ENCODE data around the gene INTS1. TPM values are rescaled to one million over a fixed set of nuclear protein-coding genes. Genes with fewer than 3 reads are reported as not detected.

Gene INTS1
- polyA plus RNA-seq, 3 donors, result 5.5 to 64.3 (median 7.3) TPM

- Histone ChIP-seq H3K4me3 (replicated peaks in 1 of 3; ENCODE audit: low read depth in 2 of 3, low read length in 3 of 3) (no peak overlapping the region), H3K27me3 (ENCODE audit: control insufficient read depth in 2 of 2, insufficient read depth in 2 of 2, low read length in 2 of 2) (no peaks in the 10 kb centered on the region), H3K9ac (ENCODE audit: insufficient read depth, low read length, poor library complexity, severe bottlenecking) (no peak overlapping the region), H3K79me2 (ENCODE audit: insufficient read depth, low read length) (no peaks in the 10 kb centered on the region), H3K27ac (ENCODE audit: low read depth in 1 of 2, low read length in 2 of 2) (no peak overlapping the region), H3K4me2 (replicated peaks; ENCODE audit: extremely low read depth, low read length, poor library complexity, severe bottlenecking) (no peak overlapping the region), H2AFZ (ENCODE audit: insufficient read depth, low read depth, low read length, poor library complexity, severe bottlenecking) (no peak overlapping the region), H3K9me3 (replicated peaks in 1 of 2; ENCODE audit: control insufficient read depth in 1 of 2, insufficient read depth in 1 of 2, low read length in 2 of 2) (no peaks in the 10 kb centered on the region), H4K20me1 (ENCODE audit: insufficient read depth, low read length) (peaks cover 13% of the 10 kb centered on the region), H3K4me1 (ENCODE audit: control insufficient read depth in 1 of 2, insufficient read depth in 2 of 2, low read length in 2 of 2) (no peaks in the 10 kb centered on the region), H3K36me3 (replicated peaks in 1 of 2; ENCODE audit: control insufficient read depth in 1 of 2, insufficient read depth in 2 of 2, low read length in 2 of 2) (peaks cover 61 to 64% of the 10 kb centered on the region in 2 donors)
- DNase-seq, result no peak
- Mint-ChIP-seq H3K27me3 (ENCODE audit: low read depth in 3 of 3) (peaks cover 0 to 2% (median 0%) of the 10 kb centered on the region in 3 donors), H3K27ac (no peak overlapping the region), H3K4me3 (no peak overlapping the region), H3K36me3 (peaks cover 23 to 50% of the 10 kb centered on the region in 2 donors), H3K9me3 (no peaks in the 10 kb centered on the region), H3K4me1 (peaks cover 2% of the 10 kb centered on the region)
- intact Hi-C loops (cut with micrococcal nuclease), result loop anchor here in 1 of 2 donors (5.0 kb wide), 2 partner anchors 39 to 244 kb away; no protein-coding TSS in a partner anchor
- no peak for TF ChIP-seq CTCF (IDR thresholded peaks at IDR 0.05)
- WGBS (ENCODE audit: insufficient coverage), result 99% methylated on average over 21 of the region's 21 CpGs
These were observed 33.3 kb downstream of the INTS1 start for GRCh38 chr7:1470901-1471300.

DNA sequence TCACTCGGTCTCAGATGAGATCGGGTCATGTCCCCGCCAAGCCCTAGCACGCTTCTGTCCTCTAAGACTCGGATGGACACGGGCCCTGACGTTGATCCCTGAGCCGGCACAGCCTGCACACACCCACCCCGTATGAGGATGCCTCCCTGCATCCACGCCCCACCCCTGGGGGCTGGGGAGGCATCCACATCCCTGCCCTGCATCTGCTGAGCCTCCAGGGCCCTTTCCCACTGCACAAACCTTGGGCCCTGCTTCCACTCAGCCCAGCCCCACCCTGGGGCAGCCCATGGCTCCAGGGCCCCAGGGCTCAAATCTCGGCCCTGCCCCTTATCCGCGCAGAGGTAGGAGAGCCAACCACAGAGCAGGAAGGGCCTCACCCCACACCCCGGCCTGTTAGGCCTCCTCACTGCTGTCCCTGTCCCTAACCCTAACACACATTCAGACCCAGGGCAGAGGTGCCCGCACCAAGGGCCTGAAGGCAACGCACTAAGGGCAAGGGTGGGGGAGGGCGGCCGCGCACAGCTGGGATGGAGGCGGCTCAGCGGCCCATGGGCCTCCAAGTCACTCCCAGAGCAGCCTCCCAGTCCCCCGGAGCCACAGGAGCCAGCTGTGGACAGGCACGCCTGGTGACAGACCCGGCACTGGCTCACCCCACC lies 35.4 kb downstream of the INTS1 start:
- H3K4me2 ChIP-seq (replicated peaks; ENCODE audit: extremely low read depth, low read length, poor library complexity, severe bottlenecking), result no peak overlapping the region
- Mint-ChIP-seq H3K27ac (no peak overlapping the region), H3K27me3 (ENCODE audit: low read depth in 3 of 3) (no peaks in the 10 kb centered on the region), H3K4me1 (peaks cover 2% of the 10 kb centered on the region), H3K4me3 (no peak overlapping the region), H3K36me3 (peaks cover 17 to 33% of the 10 kb centered on the region in 2 donors), H3K9me3 (no peaks in the 10 kb centered on the region)
- intact Hi-C loops (cut with micrococcal nuclease), result loop anchor here in 1 of 2 donors (5.0 kb wide), 1 partner anchor 51 kb away; no protein-coding TSS in a partner anchor
- no peak overlapping the region for H3K4me3 ChIP-seq (replicated peaks in 1 of 3; ENCODE audit: low read depth in 2 of 3, low read length in 3 of 3)
- peaks cover 44 to 47% of the 10 kb centered on the region in 2 donors for H3K36me3 ChIP-seq (replicated peaks in 1 of 2; ENCODE audit: control insufficient read depth in 1 of 2, insufficient read depth in 2 of 2, low read length in 2 of 2)
- DNase-seq, result no peak
- no peaks in the 10 kb centered on the region for H3K9me3 ChIP-seq (replicated peaks in 1 of 2; ENCODE audit: control insufficient read depth in 1 of 2, insufficient read depth in 1 of 2, low read length in 2 of 2)
- H3K9ac ChIP-seq (ENCODE audit: insufficient read depth, low read length, poor library complexity, severe bottlenecking), result no peak overlapping the region
- no peaks in the 10 kb centered on the region for H3K79me2 ChIP-seq (ENCODE audit: insufficient read depth, low read length)
- H2AFZ ChIP-seq (ENCODE audit: insufficient read depth, low read depth, low read length, poor library complexity, severe bottlenecking), result no peak overlapping the region
- no peaks in the 10 kb centered on the region for H3K27me3 ChIP-seq (ENCODE audit: control insufficient read depth in 2 of 2, insufficient read depth in 2 of 2, low read length in 2 of 2)
- H3K27ac ChIP-seq (ENCODE audit: low read depth in 1 of 2, low read length in 2 of 2), result no peak overlapping the region
- WGBS (ENCODE audit: insufficient coverage), result 96% methylated on average over 19 of the region's 24 CpGs
- no peaks in the 10 kb centered on the region for H3K4me1 ChIP-seq (ENCODE audit: control insufficient read depth in 1 of 2, insufficient read depth in 2 of 2, low read length in 2 of 2)
- no peak for TF ChIP-seq CTCF (IDR thresholded peaks at IDR 0.05)
- peaks cover 4% of the 10 kb centered on the region for H4K20me1 ChIP-seq (ENCODE audit: insufficient read depth, low read length)
